Pulmonary artery endothelial cell (primary cell): ENCODE measurements around the gene AQP1. TPM values are rescaled to one million over a fixed set of nuclear protein-coding genes. Genes with fewer than 3 reads are reported as not detected.

ENCODE experiments used
- DNase-seq: peaks from one replicate; pipeline ENCODE4 v3.0.0-alpha.2; 2011; ENCODE audit warnings: low read depth, low spot score
- total RNA-seq: library from RNA; depleted of rRNA; stranded (reverse); fragments of >200 nt; gene quantifications from 2 replicates; pipeline ENCODE4 v1.2.3, GENCODE V29; 2014

AQP1 gene
- total RNA-seq, 1 donor from 2014 or later, result 6.4 TPM

- no peak for DNase-seq
Observed at GRCh38 chr7:30906014-30906413, 5.6 kb upstream of the AQP1 start.

DNA sequence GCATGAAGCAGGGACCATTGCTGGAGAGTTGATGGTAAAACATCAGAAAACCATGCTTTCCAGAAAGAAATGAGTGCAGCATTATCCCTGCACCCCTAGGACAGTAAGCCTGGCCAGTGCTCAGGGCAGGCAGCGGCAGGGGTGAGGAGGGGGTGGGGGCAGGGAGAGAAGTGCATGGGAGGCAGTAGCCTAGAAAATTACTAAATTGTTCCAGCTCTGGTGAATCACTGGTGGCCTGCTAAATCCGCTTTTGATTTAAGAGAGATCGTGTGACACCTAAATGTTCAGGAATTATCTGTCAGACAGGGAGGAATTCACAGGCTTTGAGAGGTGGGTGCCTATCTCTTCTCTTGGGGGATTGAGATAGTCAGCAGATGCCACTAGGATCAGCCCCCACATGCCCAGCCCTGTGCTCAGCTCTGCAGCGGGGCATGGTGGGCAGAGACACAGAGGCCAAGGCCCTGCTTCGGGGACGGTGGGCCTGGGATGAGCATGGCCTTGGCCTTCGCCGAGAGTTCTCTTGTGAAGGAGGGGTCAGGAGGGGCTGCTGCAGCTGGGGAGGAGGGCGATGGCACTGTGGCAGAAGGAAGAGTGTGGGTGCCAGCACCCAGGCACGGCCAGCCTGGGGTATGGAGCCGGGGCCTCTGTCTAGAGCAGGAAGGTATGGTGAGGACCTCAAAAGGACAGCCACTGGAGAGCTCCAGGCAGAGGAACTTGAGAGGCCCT, 5.0 kb upstream of the AQP1 start:
- no peak for DNase-seq

DNA sequence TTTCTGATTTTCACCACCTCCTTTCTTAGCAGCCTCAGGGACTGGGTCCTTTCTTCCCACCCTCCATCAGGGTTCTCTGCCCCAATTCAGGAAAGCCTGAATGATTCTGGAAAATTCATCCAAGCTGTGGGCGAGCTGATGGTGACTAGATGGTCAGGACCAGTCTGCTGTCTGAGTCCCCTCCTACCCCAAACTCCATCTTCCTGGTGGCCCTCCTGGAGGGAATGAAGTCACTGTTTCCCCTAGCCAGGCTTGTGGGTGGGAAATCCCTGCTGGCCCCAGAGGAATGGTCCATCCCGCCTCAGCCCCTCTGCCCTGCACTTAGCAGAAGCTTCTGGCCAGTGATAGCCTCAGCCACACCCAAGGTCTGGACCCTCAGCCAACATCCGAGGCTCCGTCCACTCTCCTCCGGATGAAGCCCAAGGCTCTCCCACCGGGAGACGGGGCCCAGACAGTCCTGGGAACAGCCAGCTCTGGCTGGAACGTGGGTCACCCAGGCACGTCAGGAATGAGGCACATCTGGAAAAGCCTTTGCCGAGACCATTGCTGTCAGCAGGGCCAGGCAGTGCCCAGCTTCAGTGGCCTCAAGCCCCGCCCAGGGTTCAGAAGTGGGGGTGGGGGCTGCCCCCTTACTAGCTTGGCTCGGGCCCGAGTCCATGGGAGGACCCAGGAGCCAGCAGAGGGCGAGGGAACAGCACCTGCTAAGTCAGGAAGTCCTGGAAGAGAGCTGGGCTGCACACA, 4.0 kb upstream of the AQP1 start:
- no peak for DNase-seq

DNA sequence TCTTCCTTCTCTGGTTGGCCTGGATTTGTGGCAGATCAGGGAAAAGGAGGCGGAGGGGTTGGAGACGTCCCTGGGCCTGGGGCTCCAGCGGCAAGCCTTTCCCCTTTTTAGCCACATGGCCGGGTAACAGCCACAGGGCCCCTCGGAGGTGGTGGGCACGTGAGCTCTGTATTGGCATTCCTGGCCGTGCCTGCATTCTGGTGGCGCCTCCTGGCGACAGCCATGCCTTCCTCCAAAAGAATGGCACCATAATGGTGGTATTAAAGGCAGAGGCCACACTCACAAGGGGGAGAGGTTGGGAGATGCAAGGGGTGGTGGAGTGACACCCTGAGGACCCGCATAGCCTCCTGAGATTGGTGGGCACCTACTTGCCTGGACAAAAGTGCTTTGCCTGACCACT, 3.0 kb upstream of the AQP1 start:
- DNase-seq, result no peak

GRCh38 chr7:30909431-30909830, 2.2 kb upstream of the AQP1 start:
- DNase-seq, result no peak

DNA sequence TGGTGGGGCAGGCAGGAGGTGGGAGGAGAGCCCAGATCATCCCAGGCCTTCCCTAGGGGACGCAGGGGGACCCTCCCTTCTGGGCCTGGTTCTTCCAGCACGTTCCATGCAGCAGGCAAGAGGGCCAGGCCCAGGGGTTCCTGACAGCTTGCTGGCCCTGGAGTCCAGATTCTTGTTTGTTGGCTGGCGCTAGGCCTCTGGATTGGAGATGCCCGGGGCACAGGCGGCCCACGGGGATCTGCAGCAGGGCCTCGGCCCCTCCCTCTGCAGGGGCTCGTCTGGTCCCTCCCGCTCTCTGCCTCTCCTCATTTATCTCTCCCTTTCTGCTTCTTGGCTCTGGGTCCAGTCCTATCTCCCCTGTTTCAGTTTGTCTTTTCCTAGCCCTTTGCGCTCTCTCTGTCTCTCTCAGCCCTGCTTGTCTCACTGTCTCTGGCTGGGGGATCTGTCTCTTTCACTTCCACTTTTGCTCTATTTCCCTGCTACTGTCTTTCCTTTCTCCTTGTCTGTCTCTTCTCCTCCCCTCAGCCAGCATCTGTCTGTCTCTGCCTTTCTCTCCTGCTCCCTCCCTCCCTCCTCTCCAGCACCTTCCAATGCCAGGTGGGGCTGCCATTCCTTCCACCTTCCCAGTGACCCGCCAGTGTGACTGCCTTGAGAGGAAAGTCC, 1.1 kb upstream of the AQP1 start:
- no peak for DNase-seq

DNA sequence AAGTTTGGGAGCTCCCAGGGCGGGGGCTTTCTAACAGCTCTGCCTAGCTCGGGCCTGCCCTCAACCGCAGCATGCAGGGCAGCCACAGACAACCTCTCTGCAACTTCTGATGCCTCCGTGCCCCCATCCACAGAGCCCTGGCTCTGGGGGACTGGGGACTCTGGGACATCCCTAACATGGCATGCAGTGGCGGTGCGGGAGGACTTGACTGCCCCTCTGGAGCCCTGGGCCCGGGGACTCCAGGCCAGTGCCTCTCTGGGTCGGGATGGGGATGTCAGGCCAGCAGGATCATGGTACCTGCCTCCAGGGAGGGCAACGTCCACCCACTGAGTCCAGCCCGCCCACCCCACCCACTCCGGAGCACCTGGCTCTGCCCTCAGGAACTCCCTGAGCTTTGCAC, 520 bp upstream of the AQP1 start:
- DNase-seq, result no peak

DNA sequence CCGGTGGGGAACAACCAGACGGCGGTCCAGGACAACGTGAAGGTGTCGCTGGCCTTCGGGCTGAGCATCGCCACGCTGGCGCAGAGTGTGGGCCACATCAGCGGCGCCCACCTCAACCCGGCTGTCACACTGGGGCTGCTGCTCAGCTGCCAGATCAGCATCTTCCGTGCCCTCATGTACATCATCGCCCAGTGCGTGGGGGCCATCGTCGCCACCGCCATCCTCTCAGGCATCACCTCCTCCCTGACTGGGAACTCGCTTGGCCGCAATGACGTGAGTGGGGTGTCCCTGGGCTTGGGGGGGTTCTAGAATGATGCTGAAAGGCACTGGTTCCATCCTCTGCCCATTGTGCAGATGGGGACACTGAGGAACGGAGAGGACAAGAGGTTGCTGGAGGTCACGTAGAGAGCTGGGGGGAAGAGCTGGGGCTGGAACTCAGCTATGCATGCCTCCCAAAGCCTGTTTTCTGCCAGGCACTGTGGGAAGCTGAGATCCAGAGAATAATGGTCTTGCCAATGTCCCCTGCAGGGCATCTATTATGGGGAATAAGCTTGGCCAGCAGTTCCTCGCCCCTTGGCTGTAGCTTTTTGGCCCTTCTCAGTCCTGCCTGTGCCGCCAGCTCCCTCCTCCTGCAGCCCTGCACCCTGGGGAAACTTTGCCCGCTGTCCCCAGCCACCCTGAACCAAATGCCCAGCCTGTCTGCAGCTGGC, 523 bp downstream of the AQP1 start:
- DNase-seq, result no peak

- DNase-seq, result no peak
Observed at GRCh38 chr7:30912731-30912985, 1.0 kb downstream of the AQP1 start.

DNA sequence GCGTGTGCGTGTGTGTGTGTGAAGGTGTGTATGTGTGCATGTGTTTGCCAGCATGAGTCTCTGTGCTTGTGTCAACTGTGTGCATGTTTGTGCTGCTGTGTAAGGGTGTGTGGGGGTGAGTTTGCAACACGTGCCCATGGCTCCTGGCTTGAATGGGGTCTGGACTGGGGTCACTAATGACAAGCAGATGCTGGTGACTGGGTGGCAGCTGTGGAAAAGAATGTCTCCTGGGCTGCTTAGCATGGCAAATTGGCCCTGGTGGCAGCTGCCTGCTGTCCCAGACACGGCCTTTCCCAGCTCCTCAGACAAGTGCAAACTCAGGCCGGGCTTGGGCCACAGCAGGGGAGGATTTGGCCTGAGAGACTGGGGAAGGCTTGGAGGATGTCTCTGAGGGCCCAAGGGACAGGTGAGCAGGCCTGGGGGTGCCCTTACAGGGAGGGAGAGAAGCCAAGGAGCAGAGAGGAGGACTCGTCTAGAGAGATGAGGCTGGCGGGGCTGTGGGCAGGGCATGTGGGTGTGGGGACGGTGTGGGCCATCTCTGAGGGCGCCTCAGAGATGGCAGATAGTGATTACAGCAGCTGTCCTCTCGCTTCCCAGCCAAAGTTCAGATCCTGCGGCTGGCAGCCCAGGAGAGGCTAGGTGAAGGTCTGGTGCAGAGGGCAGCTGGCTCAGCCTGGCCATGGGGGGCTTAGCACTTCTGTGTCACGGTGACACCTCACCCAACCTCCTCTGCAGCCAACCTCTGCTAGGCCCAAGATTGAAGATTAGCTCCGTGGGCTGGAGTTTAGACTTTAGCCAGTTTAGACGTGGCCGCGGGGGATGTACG, 1.5 kb downstream of the AQP1 start:
- DNase-seq, result no peak

DNA sequence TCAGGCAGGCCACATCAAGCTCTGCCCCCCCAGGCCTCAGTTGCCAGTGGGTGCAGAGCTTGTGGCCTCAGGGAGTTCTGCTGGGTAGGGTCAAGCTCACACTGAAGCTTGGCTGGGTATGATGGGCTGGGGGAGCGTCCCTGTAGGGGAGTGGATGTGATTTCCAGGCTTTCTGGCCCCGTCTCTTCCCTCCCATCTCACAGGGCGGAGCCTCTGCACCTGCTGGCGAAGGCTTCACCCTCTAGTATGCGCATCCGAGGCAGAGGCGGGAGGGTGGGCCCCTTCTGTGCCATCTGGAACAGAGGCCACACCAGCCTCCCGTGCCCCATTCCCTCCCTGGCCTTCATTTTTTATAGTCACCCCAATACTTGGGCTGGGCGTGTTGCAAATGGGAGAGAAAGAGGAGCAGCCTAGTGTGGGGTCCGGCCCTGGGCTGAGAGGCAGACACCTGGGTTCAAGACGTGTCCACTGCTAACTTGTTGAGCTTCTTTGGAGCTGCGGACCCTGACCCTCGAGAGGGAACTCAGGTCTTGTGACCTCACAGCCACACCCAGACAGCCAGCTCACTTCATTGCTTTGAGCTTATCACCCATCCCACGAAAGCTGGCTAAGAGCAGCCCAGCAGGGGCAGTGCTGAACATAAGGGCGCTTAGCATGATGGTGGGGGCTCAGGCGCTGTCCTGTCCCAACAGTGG, 2.3 kb downstream of the AQP1 start:
- DNase-seq, result no peak

- no peak for DNase-seq
Observed at GRCh38 chr7:30914596-30914995, 2.9 kb downstream of the AQP1 start.

GRCh38 chr7:30915005-30915601, 3.5 kb downstream of the AQP1 start:
- no peak for DNase-seq

DNA sequence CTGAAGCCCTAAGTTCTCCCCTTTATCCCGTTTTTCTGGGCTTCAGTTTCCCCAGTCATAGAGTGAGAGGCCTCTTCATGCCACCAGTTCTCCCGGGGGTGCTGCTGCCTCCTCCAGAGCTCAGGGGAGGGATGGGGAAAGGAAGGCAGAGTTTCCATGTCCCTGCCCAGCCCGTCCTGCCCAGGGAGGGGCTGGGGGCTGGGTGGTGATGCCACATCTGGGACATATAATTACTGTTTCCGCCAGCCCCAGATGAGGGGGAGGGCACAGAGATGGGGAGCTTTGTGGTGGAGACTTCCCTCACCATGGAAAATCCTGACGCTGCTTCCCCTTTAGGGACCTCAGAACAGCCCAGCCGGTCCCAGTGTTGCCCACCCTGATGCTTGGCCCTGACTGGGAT, 4.1 kb downstream of the AQP1 start:
- DNase-seq, result no peak

DNA sequence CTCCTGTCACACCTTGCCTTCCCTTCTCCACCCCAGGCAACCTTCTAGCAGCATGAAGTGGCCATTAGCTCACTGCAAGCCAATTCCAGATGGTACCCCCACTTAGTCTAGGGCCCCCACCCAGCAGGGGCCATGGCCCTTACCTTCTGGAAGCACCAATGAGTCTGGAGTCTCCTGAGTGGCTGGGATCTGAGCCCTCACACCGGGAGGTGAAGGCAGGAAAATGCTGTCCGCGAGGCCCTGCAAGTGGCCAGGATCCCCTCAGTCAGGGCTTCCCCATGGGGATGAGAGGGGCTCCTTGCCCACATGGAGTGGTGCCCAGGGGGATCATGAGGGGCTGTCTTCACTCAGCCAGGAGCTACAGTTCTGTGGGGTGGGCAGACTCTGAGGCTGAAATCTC, 4.6 kb downstream of the AQP1 start:
- DNase-seq, result no peak

DNA sequence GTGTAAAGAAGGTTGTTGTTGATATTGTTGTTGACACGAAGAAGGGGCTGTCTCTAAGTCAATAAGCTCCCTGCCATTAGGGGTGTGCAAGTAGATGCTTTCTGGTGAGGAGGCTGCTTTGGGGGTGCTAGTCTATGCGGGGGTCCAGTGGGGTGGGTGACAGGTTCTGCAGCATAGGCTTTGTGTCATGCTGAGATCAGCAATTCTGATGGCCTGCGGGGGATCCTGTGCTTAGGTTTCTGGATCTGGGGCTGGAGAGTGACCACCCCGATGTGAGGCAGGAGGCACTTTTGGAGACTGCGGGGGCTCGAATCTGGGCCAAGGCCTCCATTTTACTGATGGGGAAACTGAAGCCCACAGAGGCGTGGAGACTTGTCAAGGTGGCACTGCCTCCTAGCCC, 5.1 kb downstream of the AQP1 start:
- DNase-seq, result no peak

DNA sequence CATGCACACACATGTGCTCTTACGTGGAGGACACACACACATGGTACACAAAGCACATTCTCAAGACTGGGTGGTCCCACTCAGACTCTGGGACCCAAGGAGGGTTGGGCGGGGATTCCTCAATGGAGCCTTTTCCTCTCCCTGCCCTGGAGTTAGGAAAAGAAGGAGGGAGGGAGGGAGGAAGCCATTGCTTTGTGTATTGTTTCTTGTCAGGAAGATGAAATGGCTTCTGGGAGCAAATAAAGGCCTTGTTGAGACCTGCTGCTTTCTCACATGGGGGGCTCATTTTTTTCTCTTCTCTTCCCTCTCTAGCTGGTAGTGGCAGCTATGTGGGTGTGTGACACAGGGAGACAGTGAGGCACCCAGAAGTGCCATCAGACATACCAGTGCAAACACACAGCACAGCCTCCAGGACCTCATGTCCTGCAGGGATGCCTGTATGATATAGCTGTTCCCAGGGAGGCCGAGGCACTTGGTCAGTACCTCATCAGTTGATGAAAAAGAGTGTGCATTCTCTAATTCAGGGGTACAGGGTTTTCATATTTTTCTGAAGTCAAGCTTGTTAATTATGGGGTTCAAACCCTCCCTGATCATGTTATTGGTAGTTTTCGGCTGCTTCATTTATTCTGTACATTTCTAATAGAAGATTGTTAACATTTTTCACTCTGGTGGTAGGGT, 5.7 kb downstream of the AQP1 start:
- DNase-seq, result no peak

DNA sequence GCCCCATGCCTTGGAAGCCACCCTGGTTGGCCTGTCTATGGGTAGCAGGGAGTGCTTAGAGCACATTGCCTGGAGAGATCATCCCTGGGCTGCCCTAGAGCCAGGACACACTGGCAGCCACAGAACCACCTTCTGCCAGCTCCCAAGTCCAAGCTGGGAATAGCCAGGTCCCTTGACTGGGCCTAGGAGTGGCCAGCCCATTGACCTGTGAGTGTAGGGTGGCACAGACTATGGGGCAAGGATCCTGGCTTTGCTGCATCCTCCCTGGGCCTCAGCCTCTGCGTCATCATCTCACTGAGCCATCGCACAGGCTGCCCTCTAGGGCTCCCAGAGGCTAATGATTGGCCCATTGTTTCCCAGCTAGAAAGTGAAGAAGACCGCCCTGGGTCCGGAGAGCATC, 7.0 kb downstream of the AQP1 start:
- DNase-seq, result no peak

GRCh38 chr7:30920021-30920583, 8.4 kb downstream of the AQP1 start:
- DNase-seq, result no peak
